Suprapubic skin (tissue), 3 donors: ENCODE measurements around the gene CGB2.

Source experiments
- POLR2AphosphoS5 ChIP-seq, 3 donors: sonication (generic); formaldehyde crosslinking; IDR thresholded peaks; one replicate each; pipeline ENCODE4 v1.6.1; 2017; ENCODE audit warnings: antibody characterized with exemption in 3 of 3
- TF ChIP-seq, protein P1 (sequence below), 2 donors: fragments of 200-600 bp in 1 of 2; fragments of 450-650 bp in 1 of 2; sonication (generic) in 1 of 2; IDR thresholded peaks; one replicate each; pipeline ENCODE4 v1.5.1; 2016 to 2019; ENCODE audit warnings: antibody characterized with exemption in 2 of 2, mild to moderate bottlenecking in 1 of 2, moderate library complexity in 1 of 2

DNA sequence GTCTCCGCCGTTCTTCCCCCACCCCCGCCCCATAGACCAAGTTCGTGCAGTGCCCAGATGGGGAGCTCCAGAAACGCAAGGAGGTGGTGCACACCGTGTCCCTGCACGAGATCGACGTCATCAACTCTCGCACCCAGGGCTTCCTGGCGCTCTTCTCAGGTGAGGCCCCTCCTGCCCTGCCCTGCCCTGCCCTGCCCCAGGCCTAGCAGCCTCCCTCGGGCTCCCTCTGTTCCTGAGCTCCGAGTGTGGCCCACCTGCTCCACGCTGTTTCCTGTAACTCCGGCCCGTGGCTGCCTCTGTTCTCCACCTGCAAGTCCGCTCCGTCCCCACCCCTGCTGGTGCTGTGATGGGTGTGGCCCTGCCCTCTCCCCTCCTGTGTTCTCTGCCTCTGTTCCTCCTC, 21.2 kb upstream of the CGB2 start:
- TF ChIP-seq, protein P1, sequence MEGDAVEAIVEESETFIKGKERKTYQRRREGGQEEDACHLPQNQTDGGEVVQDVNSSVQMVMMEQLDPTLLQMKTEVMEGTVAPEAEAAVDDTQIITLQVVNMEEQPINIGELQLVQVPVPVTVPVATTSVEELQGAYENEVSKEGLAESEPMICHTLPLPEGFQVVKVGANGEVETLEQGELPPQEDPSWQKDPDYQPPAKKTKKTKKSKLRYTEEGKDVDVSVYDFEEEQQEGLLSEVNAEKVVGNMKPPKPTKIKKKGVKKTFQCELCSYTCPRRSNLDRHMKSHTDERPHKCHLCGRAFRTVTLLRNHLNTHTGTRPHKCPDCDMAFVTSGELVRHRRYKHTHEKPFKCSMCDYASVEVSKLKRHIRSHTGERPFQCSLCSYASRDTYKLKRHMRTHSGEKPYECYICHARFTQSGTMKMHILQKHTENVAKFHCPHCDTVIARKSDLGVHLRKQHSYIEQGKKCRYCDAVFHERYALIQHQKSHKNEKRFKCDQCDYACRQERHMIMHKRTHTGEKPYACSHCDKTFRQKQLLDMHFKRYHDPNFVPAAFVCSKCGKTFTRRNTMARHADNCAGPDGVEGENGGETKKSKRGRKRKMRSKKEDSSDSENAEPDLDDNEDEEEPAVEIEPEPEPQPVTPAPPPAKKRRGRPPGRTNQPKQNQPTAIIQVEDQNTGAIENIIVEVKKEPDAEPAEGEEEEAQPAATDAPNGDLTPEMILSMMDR (IDR thresholded peaks at IDR 0.05): no peak
- TF ChIP-seq POLR2AphosphoS5 (IDR thresholded peaks at IDR 0.05): no peak
